Liver (tissue), 9 donors: ENCODE data around the gene SMIM13. TPM values are rescaled to one million over a fixed set of nuclear protein-coding genes. Genes with fewer than 3 reads are reported as not detected.

Experiments
- DNase-seq: peaks from one replicate; pipeline ENCODE4 v3.0.0-alpha.2; 2017; ENCODE audit warnings: low spot score
- H3K27ac ChIP-seq, 2 donors: one replicate each; pipeline ENCODE4 v1.7.0; 2013; ENCODE audit warnings: inconsistent platforms in 2 of 2, low read length in 2 of 2, control low read depth in 1 of 2, low read depth in 1 of 2, mild to moderate bottlenecking in 1 of 2
- H3K27me3 ChIP-seq, 4 donors: one replicate each; pipeline versions ENCODE4 v1.6.1 to v1.7.0; 2013; ENCODE audit warnings: low read length in 3 of 4, inconsistent platforms in 1 of 4, mild to moderate bottlenecking in 1 of 4, moderate library complexity in 1 of 4; ENCODE audit not compliant: control insufficient read depth in 4 of 4, insufficient read depth in 4 of 4
- H3K36me3 ChIP-seq, 4 donors: one replicate each; pipeline versions ENCODE4 v1.6.1 to v1.7.0; 2013; ENCODE audit warnings: low read length in 3 of 4, mild to moderate bottlenecking in 3 of 4, low read depth in 1 of 4, moderate library complexity in 1 of 4; ENCODE audit not compliant: control insufficient read depth in 4 of 4, insufficient read depth in 3 of 4
- H3K4me1 ChIP-seq, 4 donors: one replicate each; pipeline versions ENCODE4 v1.6.1 to v1.7.0; 2013; ENCODE audit warnings: low read length in 3 of 4, mild to moderate bottlenecking in 3 of 4, moderate library complexity in 1 of 4; ENCODE audit not compliant: control insufficient read depth in 4 of 4, insufficient read depth in 4 of 4
- H3K4me3 ChIP-seq, 3 donors: one replicate each; pipeline versions ENCODE4 v1.6.1 to v1.7.0; 2013; ENCODE audit warnings: low read length in 3 of 3, control low read depth in 1 of 3, low read depth in 1 of 3, mild to moderate bottlenecking in 1 of 3
- H3K9ac ChIP-seq, 2 donors: one replicate each; pipeline ENCODE4 v1.7.0; 2013; ENCODE audit warnings: low read length in 2 of 2, mild to moderate bottlenecking in 2 of 2, moderate library complexity in 2 of 2, control low read depth in 1 of 2, low read depth in 1 of 2
- H3K9me3 ChIP-seq, 4 donors: one replicate each; pipeline versions ENCODE4 v1.6.1 to v1.7.0; 2013; ENCODE audit warnings: low read length in 3 of 4; ENCODE audit not compliant: control insufficient read depth in 4 of 4
- ATF3 ChIP-seq: IDR thresholded peaks from 2 replicates; pipeline ENCODE4 v1.6.1; 2016; ENCODE audit warnings: antibody characterized with exemption
- CTCF ChIP-seq: fragments of 150-350 bp; IDR thresholded peaks from 2 replicates; pipeline ENCODE4 v1.5.1; 2017; ENCODE audit warnings: improper control_type of control experiment, low read depth, low read length; ENCODE audit not compliant: missing input control
- EGR1 ChIP-seq, 2 donors: IDR thresholded peaks; 2 replicates each; pipeline ENCODE4 v1.6.1; 2016 to 2018; ENCODE audit warnings: antibody characterized with exemption in 2 of 2, low read depth in 2 of 2
- FOXA1 ChIP-seq: IDR thresholded peaks from 2 replicates; pipeline ENCODE4 v1.6.1; 2016; ENCODE audit warnings: antibody characterized with exemption
- FOXA2 ChIP-seq: IDR thresholded peaks from 2 replicates; pipeline ENCODE4 v1.6.1; 2016; ENCODE audit warnings: antibody characterized with exemption
- GABPA ChIP-seq, 2 donors: IDR thresholded peaks in 1 of 2; conservative IDR thresholded peaks in 1 of 2; 2 replicates each; pipeline ENCODE4 v1.6.1; 2016; ENCODE audit warnings: antibody characterized with exemption in 2 of 2, mild to moderate bottlenecking in 1 of 2, moderate library complexity in 1 of 2
- HNF4A ChIP-seq, 2 donors: conservative IDR thresholded peaks; 2 replicates each; pipeline ENCODE4 v1.6.1; 2016; ENCODE audit warnings: antibody characterized with exemption in 2 of 2, mild to moderate bottlenecking in 2 of 2
- HNF4G ChIP-seq: IDR thresholded peaks from 2 replicates; pipeline ENCODE4 v1.6.1; 2016; ENCODE audit warnings: antibody characterized with exemption
- JUND ChIP-seq, 2 donors: IDR thresholded peaks; 2 replicates each; pipeline ENCODE4 v1.6.1; 2016; ENCODE audit warnings: antibody characterized with exemption in 2 of 2
- MAX ChIP-seq: IDR thresholded peaks from 2 replicates; pipeline ENCODE4 v1.6.1; 2016; ENCODE audit warnings: antibody characterized with exemption
- NR2F2 ChIP-seq: IDR thresholded peaks from 2 replicates; pipeline ENCODE4 v1.6.1; 2016; ENCODE audit warnings: antibody characterized with exemption
- RAD21 ChIP-seq, 2 donors: IDR thresholded peaks; 2 replicates each; pipeline ENCODE4 v1.6.1; 2016; ENCODE audit warnings: antibody characterized with exemption in 2 of 2, mild to moderate bottlenecking in 2 of 2
- REST ChIP-seq: IDR thresholded peaks from 2 replicates; pipeline ENCODE4 v1.6.1; 2016; ENCODE audit warnings: antibody characterized with exemption, mild to moderate bottlenecking
- RXRA ChIP-seq, 2 donors: IDR thresholded peaks; 2 replicates each; pipeline ENCODE4 v1.6.1; 2017 to 2018; ENCODE audit warnings: antibody characterized with exemption in 2 of 2, mild to moderate bottlenecking in 1 of 2
- SP1 ChIP-seq: IDR thresholded peaks from 2 replicates; pipeline ENCODE4 v1.6.1; 2018; ENCODE audit warnings: antibody characterized with exemption, mild to moderate bottlenecking
- TAF1 ChIP-seq: conservative IDR thresholded peaks from 2 replicates; pipeline ENCODE4 v1.6.1; 2016; ENCODE audit warnings: antibody characterized with exemption, mild to moderate bottlenecking
- YY1 ChIP-seq: IDR thresholded peaks from 2 replicates; pipeline ENCODE4 v1.6.1; 2016; ENCODE audit warnings: antibody characterized with exemption, mild to moderate bottlenecking
- ZBTB33 ChIP-seq: IDR thresholded peaks from 2 replicates; pipeline ENCODE4 v1.6.1; 2016; ENCODE audit warnings: antibody characterized with exemption
- WGBS: extraction: QIAGEN DNeasy Blood & Tissue Kit; methylation state at CpG from one replicate; pipeline ENCODE4 v1.1.7; 2013; 5-methylcytosine and 5-hydroxymethylcytosine counted together
- polyA plus RNA-seq, 2 donors: library from polyadenylated mRNA; stranded (reverse) in 1 of 2; unstranded in 1 of 2; fragments of 200-250 nt in 1 of 2; fragments of >200 nt in 1 of 2; fragmentation: Nextera tagmentation in 1 of 2; extraction: Ambion mirVana in 1 of 2; gene quantifications; one replicate each; pipeline versions ENCODE4 v1.2.1 to v1.2.3, GENCODE V29; 2013 to 2015
- total RNA-seq, 2 donors: library from RNA; depleted of rRNA; stranded (reverse); fragments of >200 nt; gene quantifications; one replicate each; pipeline ENCODE4 v1.2.3, GENCODE V29; 2014
- donor health status: healthy.
- donor health status: healthy.
- donor health status: healthy.
- donor health status: healthy.
- donor health status: healthy.

Gene SMIM13
- total RNA-seq: 1 to 10 TPM; 6.6 to 9.0 TPM
- polyA plus RNA-seq: 1 to 10 TPM; 2.8 to 5.0 TPM

DNA sequence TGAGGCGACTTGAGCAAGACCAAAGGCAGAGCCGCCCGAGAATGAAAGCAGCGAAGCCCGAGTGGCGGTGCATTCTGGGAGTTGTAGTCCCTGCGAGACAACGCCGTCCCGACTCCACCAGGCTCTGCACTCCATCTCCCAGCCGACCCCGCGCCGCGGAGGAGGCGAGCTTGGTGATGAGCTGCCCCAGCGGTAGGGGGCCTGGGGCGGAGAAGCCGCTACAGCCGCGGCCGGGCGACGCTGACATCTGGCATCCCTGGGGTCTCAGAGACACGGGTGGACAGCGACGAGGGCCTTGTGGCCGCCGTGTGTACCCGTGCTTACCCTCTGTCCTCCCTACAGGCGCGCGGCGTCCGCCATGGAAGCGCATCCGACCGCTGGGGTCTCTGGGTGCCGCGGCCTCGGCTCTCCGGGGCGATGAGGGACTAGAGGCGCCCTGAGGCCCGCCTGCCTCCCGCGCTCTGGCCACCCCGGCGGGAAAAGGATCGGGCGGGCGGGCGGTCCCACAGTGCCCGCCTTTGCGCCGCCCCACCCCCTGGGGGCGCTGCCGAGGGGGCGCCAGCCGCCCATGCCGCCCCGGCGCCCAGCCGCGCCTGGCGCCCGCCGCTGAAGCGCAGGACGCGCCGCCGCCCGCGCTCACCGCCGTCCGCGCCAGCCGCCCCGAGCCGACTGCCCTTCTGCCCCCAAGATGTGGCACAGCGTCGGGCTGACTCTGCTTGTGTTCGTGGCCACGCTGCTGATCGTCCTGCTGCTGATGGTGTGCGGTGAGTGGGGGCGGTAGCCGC lies at the start of gene SMIM13:
Gene SMIM13 (plus strand): TSS at position 209 of the 785 bp plus-strand sequence. CDS start 480 bp downstream, at position 689.
- H3K36me3 ChIP-seq: no peaks in the 10 kb centered on the region
- peak; percentile 67 for TF ChIP-seq SP1
- TF ChIP-seq EGR1 (IDR thresholded peaks at IDR 0.05; ENCODE audit: low read depth in 2 of 2): no peak
- TF ChIP-seq HNF4A (conservative IDR thresholded peaks at IDR 0.05): peak in 1 of 2 donors; percentile 44
- peak; percentile 83 for TF ChIP-seq REST
- peak in 1 of 2 donors; percentile 17 for TF ChIP-seq GABPA (IDR thresholded peaks at IDR 0.05 in 1 of 2, conservative IDR thresholded peaks at IDR 0.05 in 1 of 2)
- no peak for TF ChIP-seq ATF3
- TF ChIP-seq NR2F2: no peak
- no peak for TF ChIP-seq MAX
- no peak for TF ChIP-seq TAF1
- TF ChIP-seq FOXA1: no peak
- TF ChIP-seq FOXA2: no peak
- TF ChIP-seq CTCF: peak; percentile 58
- peak; percentile 86 for TF ChIP-seq YY1
- TF ChIP-seq RAD21 (IDR thresholded peaks at IDR 0.05): peak in 1 of 2 donors; percentile 44
- no peak for TF ChIP-seq JUND (IDR thresholded peaks at IDR 0.05)
- no peak for TF ChIP-seq RXRA (IDR thresholded peaks at IDR 0.05)
- TF ChIP-seq HNF4G: no peak
- TF ChIP-seq ZBTB33: no peak
- under 1% methylated on average over 90 of the region's 90 CpGs for WGBS
- H3K9ac ChIP-seq: peak within 1 kb of the TSS; percentile 53 to 67
- H3K9me3 ChIP-seq: no peaks in the 10 kb centered on the region
- peak within 1 kb of the TSS; percentile 86 to 97 for H3K27ac ChIP-seq
- no peaks in the 10 kb centered on the region for H3K27me3 ChIP-seq
- H3K4me3 ChIP-seq: peak within 1 kb of the TSS; percentile 86 to 96 (median 94)
- peak; percentile 97 for DNase-seq
- H3K4me1 ChIP-seq: peaks cover 4 to 14% (median 12%) of the 10 kb centered on the region in 4 donors
